Breast epithelium (tissue), 3 donors: ENCODE measurements around the gene ZNF396.

Experiments
- CTCF ChIP-seq, 3 donors: fragments of 450-650 bp; IDR thresholded peaks; one replicate each; pipeline ENCODE4 v1.5.1; 2016 to 2017; ENCODE audit warnings: antibody characterized with exemption in 3 of 3, mild to moderate bottlenecking in 3 of 3, moderate library complexity in 3 of 3
- POLR2A ChIP-seq: fragments of 450-650 bp; IDR thresholded peaks from one replicate; pipeline ENCODE4 v1.6.1; 2016; ENCODE audit warnings: antibody characterized with exemption, mild to moderate bottlenecking, moderate library complexity

- no peak for TF ChIP-seq CTCF (IDR thresholded peaks at IDR 0.05)
- TF ChIP-seq POLR2A: no peak
Measured at GRCh38 chr18:35337286-35337685, 39.9 kb downstream of the ZNF396 start.
